Thyroid gland (tissue), 4 donors: ENCODE results near the gene B3GNT7. TPM values are rescaled to one million over a fixed set of nuclear protein-coding genes. Genes with fewer than 3 reads are reported as not detected.

Experiments used
- DNase-seq, 2 donors: peaks; one replicate each; pipeline ENCODE4 v3.0.0-alpha.2; 2019
- H3K27ac ChIP-seq, 3 donors: fragments of 200-600 bp; sonication (generic); 1 replicate in 2 of 3; 2 replicates in 1 of 3; pipeline ENCODE4 v1.5.1; 2016 to 2019; ENCODE audit warnings: mild to moderate bottlenecking in 1 of 3, moderate library complexity in 1 of 3
- H3K27me3 ChIP-seq: fragments of 200-600 bp; sonication (generic); one replicate; pipeline ENCODE4 v1.5.1; 2019
- H3K36me3 ChIP-seq, 2 donors: fragments of 200-600 bp; sonication (generic); one replicate each; pipeline ENCODE4 v1.5.1; 2016 to 2019
- H3K4me1 ChIP-seq, 2 donors: fragments of 200-600 bp; sonication (generic); one replicate each; pipeline ENCODE4 v1.5.1; 2017 to 2019
- H3K4me3 ChIP-seq, 3 donors: fragments of 200-600 bp; sonication (generic); replicated peaks in 1 of 3; 1 replicate in 2 of 3; 2 replicates in 1 of 3; pipeline ENCODE4 v1.5.1; 2016; ENCODE audit warnings: mild to moderate bottlenecking in 1 of 3
- H3K9me3 ChIP-seq: fragments of 200-600 bp; sonication (generic); one replicate; pipeline ENCODE4 v1.5.1; 2017
- POLR2A ChIP-seq, 2 donors: fragments of 450-650 bp; IDR thresholded peaks; one replicate each; pipeline ENCODE4 v1.6.1; 2017; ENCODE audit warnings: antibody characterized with exemption in 2 of 2, mild to moderate bottlenecking in 2 of 2, moderate library complexity in 1 of 2
- WGBS, 2 donors: methylation state at CpG; one replicate each; pipeline ENCODE4 v1.1.5; 2017; 5-methylcytosine and 5-hydroxymethylcytosine counted together
- intact Hi-C: fragments of 100-400 bp; cut with DNase I; formaldehyde crosslinking; loops from one replicate; pipeline ENCODE4 v1.15.1; 2023
- microRNA-seq: library from miRNA; unstranded; fragments of <30 nt; microRNA quantifications from one replicate; pipeline ENCODE4, GENCODE V29; 2016
- small RNA-seq: library from RNA; depleted of rRNA; stranded (forward); fragments of <200 nt; gene quantifications from one replicate; pipeline ENCODE3, GENCODE V24; 2016
- total RNA-seq, 4 donors: library from RNA; depleted of rRNA; stranded (reverse); fragments of >200 nt; gene quantifications; one replicate each; pipeline ENCODE4 v1.2.3, GENCODE V29; 2016
- TF ChIP-seq, protein P1 (sequence below), 6 experiments: fragments of 200-600 bp in 3 of 6; fragments of 450-650 bp in 3 of 6; sonication (generic) in 3 of 6; IDR thresholded peaks; one replicate each; pipeline ENCODE4 v1.5.1; 2016 to 2019; ENCODE audit warnings: antibody characterized with exemption in 6 of 6, mild to moderate bottlenecking in 2 of 6, inconsistent platforms in 1 of 6, moderate library complexity in 1 of 6

Gene B3GNT7
- total RNA-seq, 4 donors from 2014 or later, result 6.5 to 19.2 (median 7.8) TPM

DNA sequence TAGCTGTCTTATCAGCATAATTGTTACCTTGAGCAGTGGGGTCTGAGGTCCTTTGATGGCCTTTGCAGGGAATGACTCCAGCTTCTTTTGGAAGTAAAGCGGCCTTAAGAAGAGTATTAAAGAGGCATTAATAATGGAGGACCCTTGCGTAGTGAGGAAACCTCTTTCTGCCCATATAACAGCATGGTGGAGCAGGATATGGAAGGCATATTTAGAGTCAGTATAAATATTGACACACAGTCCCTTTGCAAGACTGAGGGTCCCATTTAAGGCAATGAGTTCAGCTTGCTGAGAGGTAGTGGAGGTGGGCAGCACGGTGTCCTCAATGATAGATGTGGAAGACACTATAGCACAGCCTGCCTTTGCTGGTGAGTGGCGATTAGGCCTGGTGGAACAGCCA is 36.1 kb downstream of the B3GNT7 start:
- no peaks in the 10 kb centered on the region for H3K4me1 ChIP-seq
- intact Hi-C loops, result no loop called here
- no peaks in the 10 kb centered on the region for H3K9me3 ChIP-seq
- TF ChIP-seq, protein P1, sequence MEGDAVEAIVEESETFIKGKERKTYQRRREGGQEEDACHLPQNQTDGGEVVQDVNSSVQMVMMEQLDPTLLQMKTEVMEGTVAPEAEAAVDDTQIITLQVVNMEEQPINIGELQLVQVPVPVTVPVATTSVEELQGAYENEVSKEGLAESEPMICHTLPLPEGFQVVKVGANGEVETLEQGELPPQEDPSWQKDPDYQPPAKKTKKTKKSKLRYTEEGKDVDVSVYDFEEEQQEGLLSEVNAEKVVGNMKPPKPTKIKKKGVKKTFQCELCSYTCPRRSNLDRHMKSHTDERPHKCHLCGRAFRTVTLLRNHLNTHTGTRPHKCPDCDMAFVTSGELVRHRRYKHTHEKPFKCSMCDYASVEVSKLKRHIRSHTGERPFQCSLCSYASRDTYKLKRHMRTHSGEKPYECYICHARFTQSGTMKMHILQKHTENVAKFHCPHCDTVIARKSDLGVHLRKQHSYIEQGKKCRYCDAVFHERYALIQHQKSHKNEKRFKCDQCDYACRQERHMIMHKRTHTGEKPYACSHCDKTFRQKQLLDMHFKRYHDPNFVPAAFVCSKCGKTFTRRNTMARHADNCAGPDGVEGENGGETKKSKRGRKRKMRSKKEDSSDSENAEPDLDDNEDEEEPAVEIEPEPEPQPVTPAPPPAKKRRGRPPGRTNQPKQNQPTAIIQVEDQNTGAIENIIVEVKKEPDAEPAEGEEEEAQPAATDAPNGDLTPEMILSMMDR (IDR thresholded peaks at IDR 0.05), result no peak
- no peak for TF ChIP-seq POLR2A (IDR thresholded peaks at IDR 0.05)
- no peaks in the 10 kb centered on the region for H3K36me3 ChIP-seq
- H3K27ac ChIP-seq, result no peak overlapping the region
- no peak overlapping the region for H3K4me3 ChIP-seq
- H3K27me3 ChIP-seq, result no peaks in the 10 kb centered on the region
- 94 to 96% methylated on average over 4 of the region's 4 CpGs for WGBS, 2 donors
- no peak for DNase-seq

DNA sequence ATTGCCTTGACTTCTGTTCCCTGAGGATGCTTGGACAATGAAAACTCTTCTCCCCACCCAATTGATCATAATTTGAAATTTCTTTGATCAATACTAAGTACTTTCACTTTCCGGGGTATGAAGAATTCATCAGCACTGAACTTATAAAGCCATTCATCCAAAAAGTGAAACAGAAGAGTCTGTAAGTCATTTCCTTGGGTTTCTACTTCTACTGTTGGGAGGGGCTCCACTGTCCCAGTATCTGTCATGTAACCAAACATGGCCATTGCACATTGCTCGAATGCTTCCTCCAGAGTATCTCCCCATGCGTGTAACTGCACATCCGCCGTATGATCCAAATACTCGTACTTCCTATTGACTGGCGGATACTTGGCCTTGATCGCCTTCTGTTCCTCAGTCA is 38.5 kb downstream of the B3GNT7 start:
- H3K4me3 ChIP-seq, result no peak overlapping the region
- H3K36me3 ChIP-seq, result no peaks in the 10 kb centered on the region
- no peaks in the 10 kb centered on the region for H3K27me3 ChIP-seq
- 89 to 93% methylated on average over 8 of the region's 8 CpGs for WGBS, 2 donors
- intact Hi-C loops, result no loop called here
- TF ChIP-seq, protein P1 (IDR thresholded peaks at IDR 0.05), result no peak
- TF ChIP-seq POLR2A (IDR thresholded peaks at IDR 0.05), result no peak
- no peak overlapping the region for H3K27ac ChIP-seq
- no peaks in the 10 kb centered on the region for H3K4me1 ChIP-seq
- DNase-seq, result no peak
- no peaks in the 10 kb centered on the region for H3K9me3 ChIP-seq

DNA sequence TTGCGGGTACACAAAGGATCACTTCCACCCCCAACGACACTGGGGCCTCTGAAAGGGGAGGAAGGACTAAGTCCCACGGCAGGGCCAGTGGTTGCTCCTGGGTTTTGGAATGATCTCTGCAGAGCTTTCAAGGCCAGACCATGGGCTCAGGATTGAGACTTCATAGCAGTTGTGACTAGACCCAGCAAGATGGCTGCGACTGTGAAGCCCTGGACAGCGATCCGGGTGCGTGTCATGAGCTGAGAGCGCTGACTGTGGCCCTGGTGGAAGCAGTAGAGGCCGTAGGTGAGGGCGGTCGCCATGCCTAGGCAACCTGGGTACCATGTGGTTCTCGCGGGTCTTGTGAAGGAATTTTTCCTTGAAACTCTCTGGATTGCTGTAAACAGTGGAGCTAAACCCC is 41.4 kb downstream of the B3GNT7 start:
- TF ChIP-seq, protein P1 (IDR thresholded peaks at IDR 0.05), result no peak
- TF ChIP-seq POLR2A (IDR thresholded peaks at IDR 0.05), result no peak
- H3K36me3 ChIP-seq, result no peaks in the 10 kb centered on the region
- H3K27ac ChIP-seq, result no peak overlapping the region
- no peak for DNase-seq
- H3K9me3 ChIP-seq, result no peaks in the 10 kb centered on the region
- intact Hi-C loops, result no loop called here
- H3K4me3 ChIP-seq, result no peak overlapping the region
- no peaks in the 10 kb centered on the region for H3K27me3 ChIP-seq
- WGBS, 2 donors, result 95 to 97% methylated on average over 13 of the region's 13 CpGs
- H3K4me1 ChIP-seq, result no peaks in the 10 kb centered on the region

DNA sequence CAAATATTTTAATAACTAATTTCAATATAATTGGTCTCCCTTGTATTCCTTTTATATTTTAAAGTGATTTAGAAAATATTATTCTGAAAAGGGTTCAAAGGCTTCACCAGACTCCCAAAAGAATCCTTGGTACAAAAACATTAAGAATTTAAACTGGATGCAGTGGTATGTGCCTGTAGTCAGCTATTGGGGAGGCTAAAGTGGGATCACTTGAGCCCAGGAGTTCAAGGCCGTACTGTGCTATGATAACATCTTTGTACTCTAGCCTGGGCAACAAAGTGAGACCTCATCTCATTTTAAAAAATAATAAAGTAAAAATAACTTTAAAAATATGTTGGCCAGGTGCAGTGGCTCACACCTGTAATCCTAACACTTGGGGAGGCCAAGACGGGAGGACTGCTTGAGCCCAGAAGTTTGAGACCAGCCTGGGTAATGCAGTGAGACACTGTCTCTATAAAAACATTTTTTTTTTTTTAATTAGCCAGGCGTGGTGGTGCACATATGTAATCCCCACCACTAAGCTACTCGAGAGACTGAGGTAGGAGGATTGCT is 54.1 kb downstream of the B3GNT7 start:
- H3K27me3 ChIP-seq, result no peaks in the 10 kb centered on the region
- H3K9me3 ChIP-seq, result no peaks in the 10 kb centered on the region
- H3K4me1 ChIP-seq, result no peaks in the 10 kb centered on the region
- DNase-seq, result no peak
- intact Hi-C loops, result no loop called here
- H3K4me3 ChIP-seq, result no peak overlapping the region
- TF ChIP-seq, protein P1 (IDR thresholded peaks at IDR 0.05), result no peak
- TF ChIP-seq POLR2A (IDR thresholded peaks at IDR 0.05), result no peak
- H3K36me3 ChIP-seq, result peaks cover 10 to 11% of the 10 kb centered on the region in 2 donors
- WGBS, 2 donors, result 78 to 80% methylated on average over 4 of the region's 4 CpGs
- H3K27ac ChIP-seq, result no peak overlapping the region

DNA sequence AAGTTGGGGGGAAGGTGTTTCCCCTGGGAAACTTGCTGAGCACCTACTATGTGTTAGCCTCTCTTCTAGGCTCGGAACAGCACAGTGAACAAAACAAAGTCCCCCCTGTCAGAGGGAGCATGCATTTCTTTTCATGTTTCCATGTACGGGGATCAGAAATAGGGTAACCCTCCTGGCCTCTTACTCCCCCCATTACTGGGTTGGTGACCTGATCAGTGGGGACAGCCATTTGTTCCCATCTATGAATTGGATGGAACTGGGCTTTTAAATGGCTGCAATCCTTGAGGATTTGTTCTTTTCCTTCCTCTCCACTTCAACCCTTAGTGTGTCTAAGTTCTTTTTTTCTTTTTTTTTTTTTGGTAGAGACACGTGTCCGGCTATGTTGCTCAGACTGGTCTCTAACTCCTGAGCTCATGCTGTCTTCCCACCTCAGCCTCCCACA is 55.1 kb downstream of the B3GNT7 start:
- WGBS, 2 donors, result 87 to 94% methylated on average over 4 of the region's 4 CpGs
- H3K9me3 ChIP-seq, result no peaks in the 10 kb centered on the region
- no peak for DNase-seq
- no peak overlapping the region for H3K4me3 ChIP-seq
- H3K27me3 ChIP-seq, result no peaks in the 10 kb centered on the region
- peaks cover 20 to 21% of the 10 kb centered on the region in 2 donors for H3K36me3 ChIP-seq
- no peak for TF ChIP-seq POLR2A (IDR thresholded peaks at IDR 0.05)
- TF ChIP-seq, protein P1 (IDR thresholded peaks at IDR 0.05), result no peak
- H3K4me1 ChIP-seq, result no peaks in the 10 kb centered on the region
- intact Hi-C loops, result no loop called here
- H3K27ac ChIP-seq, result no peak overlapping the region

Small RNA genes lying within 50 kb of the gene (microRNA-seq; reads per million reads assigned to microRNA genes)
- gene MIR4777, result not detected

Small RNA genes lying within 50 kb of the gene (small RNA-seq; reads per million reads assigned to genes)
- gene MIR4777, result not detected

Other genes starting within 250 kb of the B3GNT7 start
- gene ARMC9, start 197.1 kb upstream of the B3GNT7 start, total RNA-seq, result 10 to 100 TPM; 20.3 to 30.7 (median 28.0) TPM
- gene NCL, start 68.8 kb downstream of the B3GNT7 start, total RNA-seq, result 100 to 1,000 TPM in 2 of 4 donors, 10 to 100 TPM in 2; 83.9 to 126 (median 97.0) TPM
- gene NMUR1, start 134.7 kb downstream of the B3GNT7 start, total RNA-seq, result under 1 TPM in 3 of 4 donors, not detected in 1; 0.11 to 0.73 (median 0.67) TPM
- gene TEX44, start 197.2 kb downstream of the B3GNT7 start, total RNA-seq, result under 1 TPM in 1 of 4 donors, not detected in 3; 0.54 TPM